Measurements from ENCODE around the gene CHFR.
"Not testable (repeated sequence)": the region's sequence is repeated elsewhere in the genome, so short reads cannot be mapped to it uniquely, and the experiment has no call there.

Gene CHFR

GRCh38 chr12:132908145-132909029, 21.0 kb upstream of the CHFR start:
- no peak overlapping the region for H3K27ac ChIP-seq (ENCODE audit: low read length)
- H3K4me3 ChIP-seq (ENCODE audit: low read length) = peak overlapping the region; percentile 67
- no peak overlapping the region for H3K9ac ChIP-seq (ENCODE audit: low read length)
- H3K4me1 ChIP-seq (ENCODE audit: control insufficient read depth, low read depth, low read length) = no peaks in the 10 kb centered on the region
- H3K36me3 ChIP-seq (ENCODE audit: control insufficient read depth, low read depth, low read length) = no peaks in the 10 kb centered on the region
- peaks cover 10% of the 10 kb centered on the region for H3K9me3 ChIP-seq (ENCODE audit: control insufficient read depth, low read depth, low read length)
- H3K27me3 ChIP-seq (ENCODE audit: control insufficient read depth, insufficient read depth, low read length) = peaks cover 31% of the 10 kb centered on the region

GRCh38 chr12:132907789-132908144, 20.4 kb upstream of the CHFR start:
- peak overlapping the region; percentile 67 for H3K4me3 ChIP-seq (ENCODE audit: low read length)
- H3K4me1 ChIP-seq (ENCODE audit: control insufficient read depth, low read depth, low read length); H3K9ac ChIP-seq (ENCODE audit: low read length); H3K9me3 ChIP-seq (ENCODE audit: control insufficient read depth, low read depth, low read length); H3K36me3 ChIP-seq (ENCODE audit: control insufficient read depth, low read depth, low read length); H3K27ac ChIP-seq (ENCODE audit: low read length): not testable (repeated sequence)
- peaks cover 31% of the 10 kb centered on the region for H3K27me3 ChIP-seq (ENCODE audit: control insufficient read depth, insufficient read depth, low read length)

- no peaks in the 10 kb centered on the region for H3K4me1 ChIP-seq (ENCODE audit: control insufficient read depth, low read depth, low read length)
- no peak overlapping the region for H3K27ac ChIP-seq (ENCODE audit: low read length)
- H3K9me3 ChIP-seq (ENCODE audit: control insufficient read depth, low read depth, low read length) = peaks cover 9% of the 10 kb centered on the region
- H3K9ac ChIP-seq (ENCODE audit: low read length) = no peak overlapping the region
- H3K27me3 ChIP-seq (ENCODE audit: control insufficient read depth, insufficient read depth, low read length) = peaks cover 31% of the 10 kb centered on the region
- H3K4me3 ChIP-seq (ENCODE audit: low read length) = no peak overlapping the region
- no peaks in the 10 kb centered on the region for H3K36me3 ChIP-seq (ENCODE audit: control insufficient read depth, low read depth, low read length)
These were observed 19.8 kb upstream of the CHFR start for GRCh38 chr12:132907216-132907615.

- Histone ChIP-seq H3K36me3 (ENCODE audit: control insufficient read depth, low read depth, low read length) (no peaks in the 10 kb centered on the region), H3K9ac (ENCODE audit: low read length) (no peak overlapping the region), H3K27ac (ENCODE audit: low read length) (no peak overlapping the region), H3K9me3 (ENCODE audit: control insufficient read depth, low read depth, low read length) (no peaks in the 10 kb centered on the region), H3K4me3 (ENCODE audit: low read length) (no peak overlapping the region), H3K4me1 (ENCODE audit: control insufficient read depth, low read depth, low read length) (no peaks in the 10 kb centered on the region), H3K27me3 (ENCODE audit: control insufficient read depth, insufficient read depth, low read length) (peaks cover 31% of the 10 kb centered on the region)
These were observed 17.4 kb upstream of the CHFR start for GRCh38 chr12:132904718-132905328.

- H3K9me3 ChIP-seq (ENCODE audit: control insufficient read depth, low read depth, low read length) = no peaks in the 10 kb centered on the region
- no peak overlapping the region for H3K27ac ChIP-seq (ENCODE audit: low read length)
- no peak overlapping the region for H3K4me3 ChIP-seq (ENCODE audit: low read length)
- no peaks in the 10 kb centered on the region for H3K27me3 ChIP-seq (ENCODE audit: control insufficient read depth, insufficient read depth, low read length)
- H3K4me1 ChIP-seq (ENCODE audit: control insufficient read depth, low read depth, low read length) = no peaks in the 10 kb centered on the region
- H3K36me3 ChIP-seq (ENCODE audit: control insufficient read depth, low read depth, low read length) = no peaks in the 10 kb centered on the region
- H3K9ac ChIP-seq (ENCODE audit: low read length) = no peak overlapping the region
These were observed 11.6 kb upstream of the CHFR start for GRCh38 chr12:132899033-132899432.

GRCh38 chr12:132888852-132889251, 1.4 kb upstream of the CHFR start:
- H3K4me1 ChIP-seq (ENCODE audit: control insufficient read depth, low read depth, low read length) = peaks cover 19% of the 10 kb centered on the region
- H3K9me3 ChIP-seq (ENCODE audit: control insufficient read depth, low read depth, low read length) = no peaks in the 10 kb centered on the region
- peak overlapping the region; percentile 87 for H3K4me3 ChIP-seq (ENCODE audit: low read length)
- H3K27ac ChIP-seq (ENCODE audit: low read length) = peak overlapping the region; percentile 95
- H3K36me3 ChIP-seq (ENCODE audit: control insufficient read depth, low read depth, low read length) = no peaks in the 10 kb centered on the region
- H3K27me3 ChIP-seq (ENCODE audit: control insufficient read depth, insufficient read depth, low read length) = no peaks in the 10 kb centered on the region
- peak overlapping the region; percentile 94 for H3K9ac ChIP-seq (ENCODE audit: low read length)

GRCh38 chr12:132886529-132887477, 602 bp downstream of the CHFR start:
- Histone ChIP-seq H3K4me1 (ENCODE audit: control insufficient read depth, low read depth, low read length) (peaks cover 19% of the 10 kb centered on the region), H3K9me3 (ENCODE audit: control insufficient read depth, low read depth, low read length) (no peaks in the 10 kb centered on the region), H3K4me3 (ENCODE audit: low read length) (peak overlapping the region; percentile 89), H3K27me3 (ENCODE audit: control insufficient read depth, insufficient read depth, low read length) (no peaks in the 10 kb centered on the region), H3K27ac (ENCODE audit: low read length) (no peak overlapping the region), H3K36me3 (ENCODE audit: control insufficient read depth, low read depth, low read length) (no peaks in the 10 kb centered on the region), H3K9ac (ENCODE audit: low read length) (peak overlapping the region; percentile 61)

- H3K9me3 ChIP-seq (ENCODE audit: control insufficient read depth, low read depth, low read length) = no peaks in the 10 kb centered on the region
- H3K4me1 ChIP-seq (ENCODE audit: control insufficient read depth, low read depth, low read length) = no peaks in the 10 kb centered on the region
- H3K27ac ChIP-seq (ENCODE audit: low read length) = no peak overlapping the region
- H3K4me3 ChIP-seq (ENCODE audit: low read length) = no peak overlapping the region
- H3K27me3 ChIP-seq (ENCODE audit: control insufficient read depth, insufficient read depth, low read length) = no peaks in the 10 kb centered on the region
- H3K9ac ChIP-seq (ENCODE audit: low read length) = no peak overlapping the region
- peaks cover 4% of the 10 kb centered on the region for H3K36me3 ChIP-seq (ENCODE audit: control insufficient read depth, low read depth, low read length)
These were observed 5.6 kb downstream of the CHFR start for GRCh38 chr12:132881818-132882217.

GRCh38 chr12:132874620-132875019, 12.8 kb downstream of the CHFR start:
- not testable (repeated sequence) for H3K4me1 ChIP-seq (ENCODE audit: control insufficient read depth, low read depth, low read length); H3K9me3 ChIP-seq (ENCODE audit: control insufficient read depth, low read depth, low read length); H3K4me3 ChIP-seq (ENCODE audit: low read length); H3K9ac ChIP-seq (ENCODE audit: low read length); H3K27ac ChIP-seq (ENCODE audit: low read length); H3K27me3 ChIP-seq (ENCODE audit: control insufficient read depth, insufficient read depth, low read length)
- H3K36me3 ChIP-seq (ENCODE audit: control insufficient read depth, low read depth, low read length) = peaks cover 15% of the 10 kb centered on the region

- Histone ChIP-seq H3K27me3 (ENCODE audit: control insufficient read depth, insufficient read depth, low read length) (no peaks in the 10 kb centered on the region), H3K36me3 (ENCODE audit: control insufficient read depth, low read depth, low read length) (peaks cover 20% of the 10 kb centered on the region), H3K4me3 (ENCODE audit: low read length) (no peak overlapping the region), H3K9ac (ENCODE audit: low read length) (no peak overlapping the region), H3K27ac (ENCODE audit: low read length) (no peak overlapping the region), H3K9me3 (ENCODE audit: control insufficient read depth, low read depth, low read length) (no peaks in the 10 kb centered on the region), H3K4me1 (ENCODE audit: control insufficient read depth, low read depth, low read length) (no peaks in the 10 kb centered on the region)
These were observed 13.2 kb downstream of the CHFR start for GRCh38 chr12:132874175-132874574.

GRCh38 chr12:132873724-132874123, 13.7 kb downstream of the CHFR start:
- H3K4me3 ChIP-seq (ENCODE audit: low read length) = no peak overlapping the region
- no peaks in the 10 kb centered on the region for H3K27me3 ChIP-seq (ENCODE audit: control insufficient read depth, insufficient read depth, low read length)
- H3K27ac ChIP-seq (ENCODE audit: low read length) = no peak overlapping the region
- H3K36me3 ChIP-seq (ENCODE audit: control insufficient read depth, low read depth, low read length) = peaks cover 21% of the 10 kb centered on the region
- H3K9me3 ChIP-seq (ENCODE audit: control insufficient read depth, low read depth, low read length) = no peaks in the 10 kb centered on the region
- H3K4me1 ChIP-seq (ENCODE audit: control insufficient read depth, low read depth, low read length) = no peaks in the 10 kb centered on the region
- no peak overlapping the region for H3K9ac ChIP-seq (ENCODE audit: low read length)

Data from iPS-18a (cell line).